AG04450 (cell line): Measurements from ENCODE around the gene C11orf58. TPM values are rescaled to one million over a fixed set of nuclear protein-coding genes. Genes with fewer than 3 reads are reported as not detected.

Experiments
- CTCF ChIA-PET: fragments of 300-600, 350-600 bp; formaldehyde crosslinking; extraction: SDS; loops from one replicate; lab custom pipeline; 2022; ENCODE audit warnings: antibody characterized with exemption, inconsistent platforms; lab: Charles Lee
- POLR2A ChIA-PET: fragments of 350-600 bp; formaldehyde crosslinking; extraction: SDS; loops from one replicate; lab custom pipeline; 2021; ENCODE audit warnings: antibody characterized with exemption, inconsistent platforms; lab: Yijun Ruan, JAX
- DNase-seq: peaks from one replicate; pipeline ENCODE4 v3.0.0-alpha.2; 2011; ENCODE audit warnings: low read depth, low spot score
- H3K27ac ChIP-seq: one replicate; pipeline ENCODE4 v1.5.1; 2012; ENCODE audit warnings: low read depth, low read length, control low read depth
- H3K27me3 ChIP-seq: one replicate; pipeline ENCODE4 v1.6.0; 2012; ENCODE audit warnings: low read length; ENCODE audit not compliant: control insufficient read depth, insufficient read depth
- H3K4me3 ChIP-seq: 2 replicates; pipeline ENCODE4 v1.5.1; 2011; ENCODE audit warnings: mild to moderate bottlenecking, low read depth, low read length, control low read depth
- H3K9me3 ChIP-seq: 2 replicates; pipeline ENCODE4 v1.5.1; 2012; ENCODE audit warnings: low read length; ENCODE audit not compliant: control insufficient read depth, insufficient read depth
- CTCF ChIP-seq: IDR thresholded peaks from 2 replicates; pipeline ENCODE4 v1.5.1; 2011; ENCODE audit warnings: low read depth, low read length, control low read depth, inconsistent platforms
- polyA plus RNA-seq: library from polyadenylated mRNA; depleted of rRNA; stranded (reverse); fragments of >200 nt; gene quantifications from 2 replicates; pipeline ENCODE4 v1.2.3, GENCODE V29; 2011

C11orf58 gene
- polyA plus RNA-seq, 1 experiment = 215 TPM

- no peak for TF ChIP-seq CTCF
- Histone ChIP-seq H3K9me3 (no peaks in the 10 kb centered on the region), H3K4me3 (no peak overlapping the region), H3K27ac (no peak overlapping the region), H3K27me3 (peaks cover 26% of the 10 kb centered on the region)
- no peak for DNase-seq
- POLR2A ChIA-PET = no interaction called here
- CTCF ChIA-PET = interaction anchor here (1.7 to 3.7 kb wide), 2 partner anchors 14 to 15 kb away, joined by 5 to 43 read pairs; no protein-coding TSS in a partner anchor
Measured at GRCh38 chr11:16771350-16772140, 33.1 kb downstream of the C11orf58 start.

GRCh38 chr11:16772141-16772512 is 33.7 kb downstream of the C11orf58 start:
- ChIA-PET POLR2A (no interaction called here), CTCF (interaction anchor here (3.7 kb wide), 1 partner anchor 14 kb away, joined by 43 read pairs; no protein-coding TSS in a partner anchor)
- peaks cover 26% of the 10 kb centered on the region for H3K27me3 ChIP-seq
- H3K9me3 ChIP-seq = no peaks in the 10 kb centered on the region
- DNase-seq = no peak
- H3K27ac ChIP-seq = no peak overlapping the region
- no peak overlapping the region for H3K4me3 ChIP-seq
- TF ChIP-seq CTCF = no peak

- ChIA-PET CTCF (interaction anchor here (0.6 to 3.7 kb wide), 3 partner anchors 12 to 289 kb away, joined by 3 to 43 read pairs (median 6); no protein-coding TSS in a partner anchor), POLR2A (no interaction called here)
- no peak overlapping the region for H3K27ac ChIP-seq
- peaks cover 23% of the 10 kb centered on the region for H3K27me3 ChIP-seq
- DNase-seq = no peak
- H3K4me3 ChIP-seq = no peak overlapping the region
- H3K9me3 ChIP-seq = no peaks in the 10 kb centered on the region
- no peak for TF ChIP-seq CTCF
Measured at GRCh38 chr11:16773981-16774935, 35.8 kb downstream of the C11orf58 start.

- no peak overlapping the region for H3K27ac ChIP-seq
- POLR2A ChIA-PET = no interaction called here
- CTCF ChIA-PET = interaction anchor here (0.6 to 3.7 kb wide), 3 partner anchors 11 to 288 kb away, joined by 3 to 43 read pairs (median 6); no protein-coding TSS in a partner anchor
Measured at GRCh38 chr11:16774936-16775613, 36.6 kb downstream of the C11orf58 start.

More at GRCh38 chr11:16774936-16775613, 36.6 kb downstream of the C11orf58 start:
- Histone ChIP-seq H3K27me3 (peaks cover 19% of the 10 kb centered on the region), H3K4me3 (no peak overlapping the region), H3K9me3 (no peaks in the 10 kb centered on the region)
- no peak for TF ChIP-seq CTCF
- no peak for DNase-seq
